Endodermal cell (in vitro differentiated cells): ENCODE data around the gene BBS12. TPM values are rescaled to one million over a fixed set of nuclear protein-coding genes. Genes with fewer than 3 reads are reported as not detected.

Experiments
- DNase-seq: peaks from one replicate; pipeline ENCODE4 v3.0.0-alpha.2; 2017
- H3K27ac ChIP-seq: 2 replicates; pipeline ENCODE4 v1.5.1; 2013; ENCODE audit warnings: mild to moderate bottlenecking, low read depth, low read length, moderate library complexity
- H3K27me3 ChIP-seq: 2 replicates; pipeline ENCODE4 v1.6.1; 2013; ENCODE audit warnings: mild to moderate bottlenecking, low read length, moderate library complexity; ENCODE audit not compliant: insufficient read depth, control insufficient read depth, poor library complexity, severe bottlenecking
- H3K36me3 ChIP-seq: 2 replicates; pipeline ENCODE4 v1.7.0; 2013; ENCODE audit warnings: mild to moderate bottlenecking, low read length, moderate library complexity; ENCODE audit not compliant: control insufficient read depth, insufficient read depth
- H3K4me1 ChIP-seq: one replicate; pipeline ENCODE4 v1.7.0; 2013; ENCODE audit warnings: low read length; ENCODE audit not compliant: control insufficient read depth, insufficient read depth
- H3K4me3 ChIP-seq: 2 replicates; pipeline ENCODE4 v1.5.1; 2013; ENCODE audit warnings: mild to moderate bottlenecking, low read length, moderate library complexity
- H3K9ac ChIP-seq: 2 replicates; pipeline ENCODE4 v1.6.1; 2013; ENCODE audit warnings: mild to moderate bottlenecking, low read length, moderate library complexity; ENCODE audit not compliant: poor library complexity, severe bottlenecking; ENCODE audit errors: extremely low read depth
- H3K9me3 ChIP-seq: 2 replicates; pipeline ENCODE4 v1.6.1; 2013; ENCODE audit warnings: mild to moderate bottlenecking, low read length, moderate library complexity; ENCODE audit not compliant: control insufficient read depth
- H3K27ac Mint-ChIP-seq: 2 replicates; pipeline ENCODE4 v1.8.0; 2020; ENCODE audit warnings: mixed read lengths
- H3K27me3 Mint-ChIP-seq: 2 replicates; pipeline ENCODE4 v1.8.0; 2021; ENCODE audit warnings: mild to moderate bottlenecking, mixed read lengths; ENCODE audit not compliant: insufficient read depth
- H3K36me3 Mint-ChIP-seq: 2 replicates; pipeline ENCODE4 v1.8.0; 2020; ENCODE audit warnings: low read depth, mixed read lengths
- H3K4me1 Mint-ChIP-seq: 2 replicates; pipeline ENCODE4 v1.8.0; 2020; ENCODE audit warnings: mixed read lengths
- H3K4me3 Mint-ChIP-seq: 2 replicates; pipeline ENCODE4 v1.8.0; 2020; ENCODE audit warnings: mild to moderate bottlenecking, moderate library complexity, mixed read lengths
- H3K9me3 Mint-ChIP-seq: 2 replicates; pipeline ENCODE4 v1.8.0; 2020; ENCODE audit warnings: mild to moderate bottlenecking, mixed read lengths
- CTCF ChIP-seq: fragments of 200-600 bp; sonication (generic); conservative IDR thresholded peaks from 2 replicates; pipeline ENCODE4 v1.5.0; 2021; ENCODE audit warnings: antibody characterized with exemption, mild to moderate bottlenecking
- WGBS, 2 experiments: methylation state at CpG; one replicate each; pipeline versions ENCODE4 v1.1.5 to v1.1.7; 2013; ENCODE audit warnings: missing lambda C conversion rate in 2 of 2, mixed read lengths in 1 of 2; ENCODE audit not compliant: insufficient coverage in 1 of 2, insufficient read length in 1 of 2; 5-methylcytosine and 5-hydroxymethylcytosine counted together
- total RNA-seq, 2 donors: library from RNA; stranded (reverse); fragmentation: NEBNext Ultra II Directional in 1 of 2; extraction: Animal tissue kit (Norgen Biotek cat#: 25700) in 1 of 2; gene quantifications; 2 replicates in 1 of 2; 3 replicates in 1 of 2; pipeline ENCODE4 v1.2.1, GENCODE V29; 2021

BBS12 gene
- total RNA-seq, 2 donors from 2014 or later = 4.1 to 4.2 TPM

GRCh38 chr4:122706511-122706910, 26.0 kb upstream of the BBS12 start:
- H3K27ac Mint-ChIP-seq = no peak overlapping the region
- no peak overlapping the region for H3K4me3 Mint-ChIP-seq
- TF ChIP-seq CTCF = no peak
- no peaks in the 10 kb centered on the region for H3K27me3 Mint-ChIP-seq
- H3K36me3 Mint-ChIP-seq = no peaks in the 10 kb centered on the region
- peaks cover 5% of the 10 kb centered on the region for H3K4me1 Mint-ChIP-seq
- DNase-seq = no peak
- no peaks in the 10 kb centered on the region for H3K9me3 Mint-ChIP-seq
- H3K27ac ChIP-seq = no peak overlapping the region
- H3K4me1 ChIP-seq = no peaks in the 10 kb centered on the region
- H3K36me3 ChIP-seq = no peaks in the 10 kb centered on the region
- H3K9ac ChIP-seq = no peak overlapping the region
- H3K4me3 ChIP-seq = no peak overlapping the region
- no peaks in the 10 kb centered on the region for H3K9me3 ChIP-seq
- WGBS, 2 experiments = 95 to 100% methylated on average over 2 to 3 of the region's 3 CpGs
- H3K27me3 ChIP-seq = no peaks in the 10 kb centered on the region

GRCh38 chr4:122707497-122707896, 25.0 kb upstream of the BBS12 start:
- Mint-ChIP-seq H3K4me3 (no peak overlapping the region), H3K9me3 (no peaks in the 10 kb centered on the region), H3K36me3 (no peaks in the 10 kb centered on the region), H3K27me3 (no peaks in the 10 kb centered on the region), H3K27ac (no peak overlapping the region), H3K4me1 (peaks cover 3% of the 10 kb centered on the region)
- DNase-seq = no peak
- no peaks in the 10 kb centered on the region for H3K27me3 ChIP-seq
- H3K9ac ChIP-seq = no peak overlapping the region
- no peak overlapping the region for H3K4me3 ChIP-seq
- no peaks in the 10 kb centered on the region for H3K4me1 ChIP-seq
- H3K36me3 ChIP-seq = no peaks in the 10 kb centered on the region
- no peaks in the 10 kb centered on the region for H3K9me3 ChIP-seq
- TF ChIP-seq CTCF = no peak
- H3K27ac ChIP-seq = no peak overlapping the region
- WGBS, 2 experiments = 89 to 91% methylated on average over 1 to 4 of the region's 4 CpGs

- Mint-ChIP-seq H3K9me3 (no peaks in the 10 kb centered on the region), H3K27ac (no peak overlapping the region), H3K36me3 (no peaks in the 10 kb centered on the region), H3K4me1 (no peaks in the 10 kb centered on the region), H3K4me3 (no peak overlapping the region), H3K27me3 (no peaks in the 10 kb centered on the region)
- H3K4me3 ChIP-seq = no peak overlapping the region
- H3K9ac ChIP-seq = no peak overlapping the region
- no peaks in the 10 kb centered on the region for H3K9me3 ChIP-seq
- no peak for TF ChIP-seq CTCF
- no peak overlapping the region for H3K27ac ChIP-seq
- DNase-seq = no peak
- H3K27me3 ChIP-seq = no peaks in the 10 kb centered on the region
- no peaks in the 10 kb centered on the region for H3K4me1 ChIP-seq
- H3K36me3 ChIP-seq = no peaks in the 10 kb centered on the region
These were observed 23.3 kb upstream of the BBS12 start for GRCh38 chr4:122709236-122709635.
